ENCODE data around the gene CYP39A1.

CYP39A1 gene

GRCh38 chr6:46510651-46511050 is 142.0 kb downstream of the CYP39A1 start:
- no peak for TF ChIP-seq CTCF (IDR thresholded peaks at IDR 0.05)
- no peak for DNase-seq (ENCODE audit: low spot score)
- Histone ChIP-seq H3K4me3 (no peak overlapping the region), H3K27ac (peak overlapping the region; percentile 81 to 87)

- Histone ChIP-seq H3K27ac (peak overlapping the region; percentile 81 to 87), H3K4me3 (no peak overlapping the region)
- TF ChIP-seq CTCF (IDR thresholded peaks at IDR 0.05), result no peak
- DNase-seq (ENCODE audit: low spot score), result no peak
Measured at GRCh38 chr6:46509981-46510510, 142.6 kb downstream of the CYP39A1 start.

DNA sequence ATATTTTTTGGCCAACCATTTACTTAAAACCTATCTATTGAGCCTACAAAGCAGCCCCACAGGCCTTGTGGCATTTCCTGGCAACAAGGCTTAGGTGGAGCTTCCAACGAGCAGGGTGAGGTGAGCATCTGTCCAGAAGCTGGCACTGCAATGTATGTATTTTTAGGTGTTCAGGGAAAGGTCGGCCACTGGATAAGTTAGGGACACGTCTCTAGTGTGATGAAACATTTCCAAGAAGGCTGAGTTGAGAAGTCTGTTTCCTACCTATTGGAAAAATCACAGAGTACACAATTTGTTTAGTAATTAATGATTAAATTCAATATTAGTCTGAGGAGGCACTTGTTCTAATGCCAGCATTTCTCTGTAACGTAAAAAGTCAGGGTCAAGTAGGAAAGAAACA is 143.6 kb downstream of the CYP39A1 start:
- H3K27ac ChIP-seq, result peak overlapping the region; percentile 81 to 87
- no peak for DNase-seq (ENCODE audit: low spot score)
- no peak overlapping the region for H3K4me3 ChIP-seq
- no peak for TF ChIP-seq CTCF (IDR thresholded peaks at IDR 0.05)

GRCh38 chr6:46507426-46507825 is 145.2 kb downstream of the CYP39A1 start:
- TF ChIP-seq CTCF (IDR thresholded peaks at IDR 0.05), result no peak

DNA sequence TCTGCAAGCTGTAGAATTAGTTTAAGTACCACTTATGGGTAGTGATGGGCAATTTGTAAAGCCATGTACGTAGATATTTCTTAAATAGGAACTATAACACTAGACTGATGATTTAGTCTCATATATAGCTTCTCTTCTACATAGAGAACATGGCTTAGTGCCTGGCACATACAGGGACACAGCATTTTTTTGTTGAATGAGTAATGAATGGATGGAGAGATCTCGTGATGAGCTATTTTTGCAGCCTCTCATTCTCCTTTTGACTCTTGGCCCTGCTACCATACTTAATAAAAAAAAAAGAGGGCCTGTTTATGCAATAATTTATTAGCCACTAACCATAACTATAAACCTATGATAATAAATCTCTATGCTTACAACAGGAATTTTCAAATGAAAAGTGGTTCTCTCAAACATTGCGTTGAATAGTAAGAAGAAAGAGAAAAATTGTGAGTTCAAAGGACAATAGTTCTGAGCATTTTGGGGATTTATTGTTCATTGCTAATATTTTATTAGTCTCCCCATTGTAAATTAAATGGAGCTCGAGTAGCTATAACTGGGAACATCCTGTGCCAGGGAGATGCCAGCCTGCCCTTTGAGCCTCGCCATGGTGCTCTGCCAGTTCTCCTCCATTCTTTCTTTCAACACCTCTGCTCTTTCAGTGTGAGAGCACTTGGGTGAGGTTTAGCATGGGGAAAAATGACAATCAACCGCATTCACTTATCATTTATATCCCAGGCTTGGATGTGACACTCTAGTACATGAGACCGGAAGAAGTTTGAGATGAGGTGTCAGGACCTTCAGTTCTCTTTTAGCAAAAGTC is 146.7 kb downstream of the CYP39A1 start:
- no peak for DNase-seq (ENCODE audit: low spot score)
- TF ChIP-seq CTCF (IDR thresholded peaks at IDR 0.05), result no peak
- Histone ChIP-seq H3K4me3 (no peak overlapping the region), H3K27ac (peak overlapping the region; percentile 86 to 92)

More at GRCh38 chr6:46507426-46507825, 145.2 kb downstream of the CYP39A1 start:
- DNase-seq (ENCODE audit: low spot score), result no peak
- no peak overlapping the region for H3K4me3 ChIP-seq
- peak overlapping the region; percentile 81 to 92 for H3K27ac ChIP-seq

DNA sequence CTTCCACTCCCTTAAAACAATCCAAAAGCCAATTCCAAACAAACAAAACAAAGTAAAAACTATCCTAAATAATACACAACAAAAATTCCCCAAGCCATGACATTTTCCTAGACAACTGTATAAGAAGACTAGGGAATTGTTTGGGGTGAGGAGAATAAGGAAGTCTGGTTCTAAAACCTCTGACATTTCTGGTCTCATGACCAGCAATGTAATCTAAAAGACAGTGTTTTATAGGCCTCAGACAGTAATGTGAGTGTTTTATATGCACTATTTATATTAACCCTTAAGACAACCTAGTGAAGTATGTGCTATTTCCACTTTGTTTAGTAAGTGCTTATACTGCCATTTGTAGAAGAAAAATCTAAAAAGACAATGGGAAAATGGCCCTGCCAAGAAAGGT is 148.4 kb downstream of the CYP39A1 start:
- no peak for TF ChIP-seq CTCF (IDR thresholded peaks at IDR 0.05)
- Histone ChIP-seq H3K27ac (peak overlapping the region; percentile 86 to 92), H3K4me3 (no peak overlapping the region)
- no peak for DNase-seq (ENCODE audit: low spot score)
